ENCODE results near the gene AGAP1. TPM values are rescaled to one million over a fixed set of nuclear protein-coding genes. Genes with fewer than 3 reads are reported as not detected.

AGAP1 gene
- total RNA-seq, 1 donor from 2014 or later, result 20.4 TPM

DNA sequence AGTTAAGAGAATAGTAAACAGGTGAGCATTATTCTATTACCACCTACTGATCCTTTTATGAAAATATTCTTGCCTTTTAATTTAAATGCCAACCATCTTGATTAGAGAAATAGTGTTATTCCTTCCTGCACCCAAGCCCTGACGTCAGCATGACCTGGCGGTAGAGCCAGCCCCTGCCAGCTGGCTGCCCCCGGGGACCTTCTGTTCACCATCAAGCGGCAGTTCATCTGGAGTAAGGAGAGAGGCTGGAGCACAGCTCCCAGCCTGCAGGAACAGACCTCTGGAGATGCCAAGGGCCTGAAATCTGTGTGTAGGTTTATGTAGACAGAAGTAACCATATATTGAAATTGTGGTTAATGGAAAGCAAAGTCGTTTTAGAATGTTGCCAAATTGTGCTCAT lies 502.6 kb downstream of the AGAP1 start:
- Histone ChIP-seq H3K9ac (no peak overlapping the region), H2AFZ (replicated peaks) (no peak overlapping the region), H4K20me1 (ENCODE audit: low read depth) (peaks cover 4% of the 10 kb centered on the region), H3K9me3 (ENCODE audit: low read depth) (no peaks in the 10 kb centered on the region), H3K79me2 (ENCODE audit: low read depth) (no peaks in the 10 kb centered on the region), H3F3A (ENCODE audit: low read depth) (no peaks in the 10 kb centered on the region), H3K27ac (no peak overlapping the region), H3K4me2 (no peak overlapping the region), H3K4me1 (no peaks in the 10 kb centered on the region), H3K4me3 (no peak overlapping the region), H3K36me3 (no peaks in the 10 kb centered on the region), H3K27me3 (no peaks in the 10 kb centered on the region)
- Mint-ChIP-seq H3K4me3 (no peak overlapping the region), H3K27ac (no peak overlapping the region), H3K27me3 (ENCODE audit: insufficient read depth, low read depth) (peaks cover under 1% of the 10 kb centered on the region), H3K9me3 (no peaks in the 10 kb centered on the region), H3K4me1 (peaks cover 9% of the 10 kb centered on the region), H3K36me3 (peaks cover 18% of the 10 kb centered on the region)
- DNase-seq (ENCODE audit: low spot score), result no peak
- TF ChIP-seq EZH2 (IDR thresholded peaks at IDR 0.05), result no peak
- TF ChIP-seq, protein P1, sequence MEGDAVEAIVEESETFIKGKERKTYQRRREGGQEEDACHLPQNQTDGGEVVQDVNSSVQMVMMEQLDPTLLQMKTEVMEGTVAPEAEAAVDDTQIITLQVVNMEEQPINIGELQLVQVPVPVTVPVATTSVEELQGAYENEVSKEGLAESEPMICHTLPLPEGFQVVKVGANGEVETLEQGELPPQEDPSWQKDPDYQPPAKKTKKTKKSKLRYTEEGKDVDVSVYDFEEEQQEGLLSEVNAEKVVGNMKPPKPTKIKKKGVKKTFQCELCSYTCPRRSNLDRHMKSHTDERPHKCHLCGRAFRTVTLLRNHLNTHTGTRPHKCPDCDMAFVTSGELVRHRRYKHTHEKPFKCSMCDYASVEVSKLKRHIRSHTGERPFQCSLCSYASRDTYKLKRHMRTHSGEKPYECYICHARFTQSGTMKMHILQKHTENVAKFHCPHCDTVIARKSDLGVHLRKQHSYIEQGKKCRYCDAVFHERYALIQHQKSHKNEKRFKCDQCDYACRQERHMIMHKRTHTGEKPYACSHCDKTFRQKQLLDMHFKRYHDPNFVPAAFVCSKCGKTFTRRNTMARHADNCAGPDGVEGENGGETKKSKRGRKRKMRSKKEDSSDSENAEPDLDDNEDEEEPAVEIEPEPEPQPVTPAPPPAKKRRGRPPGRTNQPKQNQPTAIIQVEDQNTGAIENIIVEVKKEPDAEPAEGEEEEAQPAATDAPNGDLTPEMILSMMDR (IDR thresholded peaks at IDR 0.05), result no peak
- TF ChIP-seq EZH2phosphoT487 (IDR thresholded peaks at IDR 0.05), result no peak

DNA sequence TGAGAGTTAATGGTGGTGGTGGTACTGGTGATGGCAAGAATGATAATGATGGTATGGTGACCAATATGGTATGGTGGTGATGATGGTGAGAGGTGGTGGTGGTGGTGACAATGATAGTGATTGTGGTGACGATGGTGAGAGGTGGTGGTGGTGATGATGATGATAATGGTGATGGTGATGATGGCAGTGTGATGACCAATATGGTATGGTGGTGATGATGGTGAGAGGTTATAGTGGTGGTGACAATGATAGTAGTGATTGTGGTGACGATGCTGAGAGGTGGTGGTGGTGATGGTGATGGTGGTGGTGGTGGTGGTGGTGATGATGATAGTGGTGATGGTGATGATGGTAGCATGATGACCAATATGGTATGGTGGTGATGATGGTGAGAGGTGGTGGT lies 505.2 kb downstream of the AGAP1 start:
- no peak for DNase-seq (ENCODE audit: low spot score)
- Histone ChIP-seq H3K36me3 (no peaks in the 10 kb centered on the region), H3K4me2 (no peak overlapping the region), H3F3A (ENCODE audit: low read depth) (no peaks in the 10 kb centered on the region), H3K79me2 (ENCODE audit: low read depth) (no peaks in the 10 kb centered on the region), H3K4me3 (no peak overlapping the region), H3K27me3 (no peaks in the 10 kb centered on the region), H2AFZ (replicated peaks) (no peak overlapping the region), H3K9ac (no peak overlapping the region), H3K9me3 (ENCODE audit: low read depth) (no peaks in the 10 kb centered on the region), H3K27ac (no peak overlapping the region), H3K4me1 (no peaks in the 10 kb centered on the region), H4K20me1 (ENCODE audit: low read depth) (peaks cover 4% of the 10 kb centered on the region)
- Mint-ChIP-seq H3K27me3 (ENCODE audit: insufficient read depth, low read depth) (peaks cover 2% of the 10 kb centered on the region), H3K4me3 (no peak overlapping the region), H3K9me3 (no peaks in the 10 kb centered on the region), H3K36me3 (peaks cover 16% of the 10 kb centered on the region), H3K27ac (no peak overlapping the region), H3K4me1 (peaks cover 14% of the 10 kb centered on the region)
- no peak for TF ChIP-seq EZH2 (IDR thresholded peaks at IDR 0.05)
- TF ChIP-seq, protein P1 (IDR thresholded peaks at IDR 0.05), result no peak
- TF ChIP-seq EZH2phosphoT487 (IDR thresholded peaks at IDR 0.05), result no peak

DNA sequence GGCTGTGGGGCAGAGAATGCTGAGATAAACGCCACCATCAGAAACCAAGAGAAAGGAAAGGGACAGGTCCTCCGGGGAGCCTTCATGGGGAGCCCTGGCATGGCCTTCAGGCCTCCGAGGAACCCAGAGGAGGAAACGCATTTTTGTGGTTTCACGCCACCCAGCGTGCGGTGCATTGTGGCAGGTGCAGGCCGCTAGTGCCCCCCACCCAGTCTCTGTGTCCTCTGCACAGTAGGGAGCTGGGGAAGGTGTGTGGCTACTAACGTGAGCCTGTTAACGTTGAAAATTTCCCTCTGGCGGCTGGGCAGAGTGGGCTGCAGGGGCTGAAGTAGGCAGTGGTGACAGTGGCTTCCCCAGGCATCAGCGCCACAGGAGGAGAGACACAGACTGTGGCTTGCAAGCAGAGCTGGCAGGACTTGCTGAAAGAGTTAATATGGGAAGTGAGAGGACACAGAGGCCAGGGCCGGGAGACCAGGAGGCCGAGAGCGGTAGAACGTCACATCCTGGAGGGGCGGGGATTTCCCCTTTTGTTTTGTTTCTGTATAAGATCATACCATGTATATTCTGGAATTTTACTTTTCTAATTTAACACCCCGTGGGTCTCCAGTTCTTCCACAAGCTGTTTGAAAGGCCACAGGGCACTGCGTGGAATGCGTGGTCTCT lies 507.5 kb downstream of the AGAP1 start:
- no peaks in the 10 kb centered on the region for H3K9me3 Mint-ChIP-seq
- Histone ChIP-seq H3F3A (ENCODE audit: low read depth) (no peaks in the 10 kb centered on the region), H3K4me3 (no peak overlapping the region), H4K20me1 (ENCODE audit: low read depth) (no peaks in the 10 kb centered on the region), H3K9me3 (ENCODE audit: low read depth) (no peaks in the 10 kb centered on the region), H3K27ac (no peak overlapping the region), H3K79me2 (ENCODE audit: low read depth) (no peaks in the 10 kb centered on the region), H3K4me2 (no peak overlapping the region), H2AFZ (replicated peaks) (no peak overlapping the region), H3K4me1 (no peaks in the 10 kb centered on the region), H3K9ac (no peak overlapping the region), H3K27me3 (no peaks in the 10 kb centered on the region), H3K36me3 (no peaks in the 10 kb centered on the region)
- peaks cover 2% of the 10 kb centered on the region for H3K27me3 Mint-ChIP-seq (ENCODE audit: insufficient read depth, low read depth)
- H3K4me3 Mint-ChIP-seq, result no peak overlapping the region
- peak overlapping the region; percentile 76 for H3K27ac Mint-ChIP-seq
- TF ChIP-seq EZH2 (IDR thresholded peaks at IDR 0.05) (no peak), EZH2phosphoT487 (IDR thresholded peaks at IDR 0.05) (no peak)
- TF ChIP-seq, protein P1 (IDR thresholded peaks at IDR 0.05), result no peak
- H3K4me1 Mint-ChIP-seq, result peaks cover 13% of the 10 kb centered on the region
- no peak for DNase-seq (ENCODE audit: low spot score)
- H3K36me3 Mint-ChIP-seq, result peaks cover 25% of the 10 kb centered on the region

Measured in neural progenitor cell (in vitro differentiated cells).